Measurements from ENCODE around the gene SLC18A2. TPM values are rescaled to one million over a fixed set of nuclear protein-coding genes. Genes with fewer than 3 reads are reported as not detected.

The SLC18A2 gene
- total RNA-seq, 1 experiment from 2014 or later: not detected

DNA sequence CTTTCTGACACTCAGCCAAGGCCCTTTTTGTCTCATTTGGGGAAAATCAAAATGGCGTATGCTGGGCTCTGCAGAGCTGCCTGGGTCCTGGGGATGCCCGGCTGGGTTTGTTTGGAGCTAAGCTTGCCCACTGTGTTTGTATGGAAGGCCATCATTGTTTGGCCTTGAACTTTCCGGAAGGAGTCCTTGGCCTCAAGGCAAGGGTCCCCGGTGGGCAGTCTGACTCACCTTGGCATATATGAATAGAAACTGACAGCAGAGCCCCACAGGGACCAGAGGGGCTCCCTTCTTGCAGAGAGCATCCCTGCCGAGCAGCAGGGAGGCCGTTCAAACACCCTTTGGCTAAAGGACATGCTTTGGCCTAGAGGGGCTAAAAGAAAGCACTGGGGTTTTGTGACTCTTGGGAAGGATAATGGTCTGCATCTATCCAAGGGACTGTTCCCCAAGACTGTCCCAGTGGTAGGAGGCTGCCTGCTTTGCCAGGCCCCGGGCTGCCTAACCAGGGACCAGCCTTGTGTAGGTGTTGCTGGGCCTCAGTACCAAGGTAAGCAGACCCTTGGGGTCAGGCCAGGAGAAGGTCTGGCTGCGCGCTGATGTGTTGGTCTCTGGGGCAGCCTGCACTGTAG, 15.0 kb downstream of the SLC18A2 start:
- DNase-seq (ENCODE audit: low read depth, low spot score): no peak
- in situ Hi-C loops (cut with HindIII; ENCODE audit: low pct_unique_long_range_greater_than_20kb, low sequenced_read_pairs): no loop called here

DNA sequence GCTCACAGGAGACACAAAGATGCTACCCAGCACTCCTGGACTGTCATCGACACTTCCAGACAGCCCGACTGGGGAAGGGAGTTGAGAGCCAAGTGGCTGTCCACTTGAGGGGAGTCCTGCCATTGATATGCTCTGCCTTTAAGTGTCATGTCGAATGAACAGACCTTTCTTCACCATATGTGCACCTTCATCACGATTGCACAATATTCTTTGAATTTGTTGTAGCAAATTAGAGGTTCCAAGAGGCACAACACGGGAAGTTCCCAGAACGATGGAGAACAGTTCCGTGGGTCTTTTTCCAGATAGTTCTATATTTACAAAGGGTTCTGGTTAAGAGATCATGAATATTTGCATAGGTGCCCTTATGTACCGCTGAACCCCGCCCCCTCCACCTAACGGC, 16.0 kb downstream of the SLC18A2 start:
- no peak for DNase-seq (ENCODE audit: low read depth, low spot score)
- in situ Hi-C loops (cut with HindIII; ENCODE audit: low pct_unique_long_range_greater_than_20kb, low sequenced_read_pairs): no loop called here

DNA sequence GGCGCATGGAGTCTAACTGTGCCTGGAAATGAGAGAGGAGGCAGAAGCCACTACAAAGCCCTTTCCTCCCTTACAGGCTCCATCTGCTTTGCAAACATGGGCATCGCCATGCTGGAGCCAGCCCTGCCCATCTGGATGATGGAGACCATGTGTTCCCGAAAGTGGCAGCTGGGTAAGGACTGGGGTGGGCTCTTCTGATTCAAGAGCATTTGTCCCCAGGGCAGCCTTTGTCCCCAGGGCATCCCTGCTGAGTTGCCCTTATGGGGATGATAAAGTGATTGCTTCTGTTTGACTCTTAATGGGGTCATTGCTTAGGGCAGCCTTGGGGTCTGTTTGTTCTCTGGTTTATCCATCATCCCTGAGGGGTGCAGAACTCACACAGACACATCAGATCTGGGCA, 16.8 kb downstream of the SLC18A2 start:
- in situ Hi-C loops (cut with HindIII; ENCODE audit: low pct_unique_long_range_greater_than_20kb, low sequenced_read_pairs): no loop called here
- no peak for DNase-seq (ENCODE audit: low read depth, low spot score)

DNA sequence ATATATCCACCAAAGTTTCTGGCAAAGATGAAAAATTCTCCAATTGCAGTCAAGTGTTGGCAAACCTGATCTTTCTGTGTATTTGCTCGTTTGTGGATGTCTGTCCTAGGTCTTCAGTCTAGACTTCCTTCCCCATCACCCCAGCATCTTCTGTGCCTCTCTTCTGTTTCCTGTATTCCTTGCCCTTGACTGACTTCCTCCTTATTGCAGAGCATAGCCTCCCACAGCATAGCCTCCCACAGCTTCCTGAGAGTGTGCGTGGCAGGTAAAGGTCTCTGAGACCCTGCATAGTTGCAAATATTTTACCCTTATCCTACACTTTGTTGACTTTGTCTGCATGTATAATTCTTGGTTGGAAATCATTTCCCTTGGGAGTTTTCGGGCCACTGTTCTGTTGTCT, 18.4 kb downstream of the SLC18A2 start:
- DNase-seq (ENCODE audit: low read depth, low spot score): no peak
- in situ Hi-C loops (cut with HindIII; ENCODE audit: low pct_unique_long_range_greater_than_20kb, low sequenced_read_pairs): no loop called here

DNA sequence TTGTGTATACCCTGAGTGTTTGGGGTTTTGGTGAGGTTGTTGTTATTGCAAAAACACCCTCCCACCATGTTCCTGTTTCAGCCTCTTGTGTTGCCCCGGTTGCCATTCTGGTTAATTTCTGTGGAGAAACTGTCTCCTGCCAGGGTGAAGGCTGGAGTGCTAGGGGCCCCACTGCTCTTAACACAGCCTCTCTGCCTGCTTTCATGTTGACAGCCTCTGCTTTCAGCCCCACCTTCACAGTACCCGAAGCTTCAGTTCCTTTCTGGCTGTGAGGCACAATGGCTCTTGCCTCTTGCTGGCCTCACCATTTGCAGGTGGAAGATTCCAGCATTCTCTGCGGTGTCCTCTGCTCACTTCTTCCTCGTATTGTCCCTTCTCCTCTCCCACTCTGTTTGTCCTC, 19.2 kb downstream of the SLC18A2 start:
- in situ Hi-C loops (cut with HindIII; ENCODE audit: low pct_unique_long_range_greater_than_20kb, low sequenced_read_pairs): no loop called here
- no peak for DNase-seq (ENCODE audit: low read depth, low spot score)

DNA sequence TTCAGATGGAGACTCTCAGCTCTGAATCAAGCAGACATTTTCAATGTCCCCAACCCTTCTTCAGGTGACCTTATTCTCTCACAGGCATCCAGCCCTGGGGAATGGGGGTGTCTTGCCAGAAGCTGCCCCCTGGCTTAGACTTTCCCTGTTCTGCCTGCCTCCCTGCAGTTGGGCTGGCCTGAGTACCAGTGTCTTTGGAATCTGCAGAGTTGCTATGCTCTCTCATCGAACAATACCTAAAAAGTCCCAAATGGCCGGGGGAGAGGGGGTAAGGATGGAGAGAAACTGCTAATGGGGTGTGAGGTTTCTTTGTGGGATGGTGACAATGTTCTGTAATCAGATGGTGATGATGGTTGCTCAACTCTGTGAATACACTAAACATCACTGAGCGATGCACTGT, 20.6 kb downstream of the SLC18A2 start:
- DNase-seq (ENCODE audit: low read depth, low spot score): no peak
- in situ Hi-C loops (cut with HindIII; ENCODE audit: low pct_unique_long_range_greater_than_20kb, low sequenced_read_pairs): no loop called here

DNA sequence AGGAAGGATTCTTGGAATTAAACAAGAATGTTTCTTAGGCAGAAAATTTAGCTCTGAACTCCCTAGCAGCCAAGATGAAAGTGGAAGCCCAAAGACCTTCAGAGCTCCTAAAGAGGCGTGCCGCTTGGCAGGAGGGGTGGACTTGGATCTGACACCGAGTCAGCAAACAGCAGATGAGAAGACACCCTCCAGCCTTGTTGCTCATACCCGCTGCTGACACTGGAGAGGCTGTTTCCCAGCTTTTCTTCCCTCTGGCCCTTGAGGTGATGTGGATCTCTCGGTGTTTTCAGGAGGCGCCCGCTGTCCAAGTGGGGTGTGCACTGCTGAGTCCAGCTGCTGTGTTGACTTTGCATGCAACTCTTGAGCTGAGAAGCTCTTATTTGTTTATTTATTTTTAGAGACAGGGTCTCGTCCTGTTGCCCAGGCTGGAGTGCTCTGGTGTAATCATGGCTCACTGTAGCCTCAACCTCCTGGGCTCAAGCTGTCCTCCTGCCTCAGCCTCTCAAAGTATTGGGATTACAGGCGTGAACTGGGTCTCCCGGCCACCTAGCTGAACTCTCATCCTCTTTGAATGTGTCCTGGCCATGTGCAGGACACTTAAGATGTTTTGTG, 21.5 kb downstream of the SLC18A2 start:
- no peak for DNase-seq (ENCODE audit: low read depth, low spot score)
- in situ Hi-C loops (cut with HindIII; ENCODE audit: low pct_unique_long_range_greater_than_20kb, low sequenced_read_pairs): no loop called here

DNA sequence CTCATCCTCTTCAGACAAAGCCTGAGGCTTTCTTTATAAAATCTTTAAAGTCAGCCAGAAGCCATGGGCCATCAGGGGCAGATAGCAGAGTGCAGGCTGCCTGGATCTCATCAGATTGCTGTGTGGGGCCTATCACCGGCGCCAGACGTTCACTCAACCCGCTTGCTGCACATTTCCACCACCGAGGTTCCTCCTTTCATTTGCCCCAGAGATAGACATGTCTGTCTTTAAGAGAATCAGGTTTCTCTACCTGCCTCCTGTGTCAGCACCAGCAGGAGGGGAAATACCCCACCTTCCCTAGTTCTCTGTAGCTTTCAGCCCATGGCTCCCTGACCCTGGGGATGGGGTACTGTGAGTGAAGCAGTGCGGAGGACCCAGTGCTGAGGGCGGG, 22.0 kb downstream of the SLC18A2 start:
- DNase-seq (ENCODE audit: low read depth, low spot score): no peak
- in situ Hi-C loops (cut with HindIII; ENCODE audit: low pct_unique_long_range_greater_than_20kb, low sequenced_read_pairs): no loop called here

DNA sequence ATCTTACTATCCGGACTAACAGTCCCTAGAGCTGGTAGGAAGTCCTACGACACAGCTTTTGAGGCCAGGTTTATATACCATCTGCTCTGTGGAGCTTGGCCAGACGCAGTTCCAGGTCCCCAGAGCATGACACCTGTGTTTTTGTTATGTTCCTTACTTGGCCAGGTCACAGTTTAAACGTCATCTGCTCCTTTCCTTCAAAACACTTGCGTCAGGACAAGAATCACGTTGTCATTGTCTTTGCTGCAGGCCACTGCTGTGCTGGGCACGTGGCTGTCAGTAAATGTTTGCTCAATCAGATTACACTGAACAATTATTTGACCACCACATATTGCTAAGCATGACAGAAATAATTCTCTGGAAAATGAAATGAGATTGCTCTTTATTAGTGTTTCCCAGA, 23.9 kb downstream of the SLC18A2 start:
- DNase-seq (ENCODE audit: low read depth, low spot score): no peak
- in situ Hi-C loops (cut with HindIII; ENCODE audit: low pct_unique_long_range_greater_than_20kb, low sequenced_read_pairs): no loop called here

DNA sequence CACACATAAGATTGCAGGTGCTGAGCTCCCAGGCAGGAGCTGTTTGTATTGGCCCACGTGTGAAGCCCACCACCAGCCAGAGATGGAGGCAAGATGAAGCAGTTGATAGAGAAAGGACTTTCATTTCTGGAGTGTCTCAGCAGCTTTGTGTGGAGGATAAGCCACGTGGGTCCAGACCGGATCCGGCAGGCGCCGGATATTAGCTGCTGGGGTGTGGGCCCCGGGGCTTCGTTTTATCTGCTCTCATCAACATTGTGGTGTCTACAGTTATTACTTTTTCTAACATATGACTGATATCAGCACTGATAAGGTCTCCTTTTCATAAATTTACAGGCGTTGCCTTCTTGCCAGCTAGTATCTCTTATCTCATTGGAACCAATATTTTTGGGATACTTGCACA, 25.5 kb downstream of the SLC18A2 start:
- in situ Hi-C loops (cut with HindIII; ENCODE audit: low pct_unique_long_range_greater_than_20kb, low sequenced_read_pairs): no loop called here

DNA sequence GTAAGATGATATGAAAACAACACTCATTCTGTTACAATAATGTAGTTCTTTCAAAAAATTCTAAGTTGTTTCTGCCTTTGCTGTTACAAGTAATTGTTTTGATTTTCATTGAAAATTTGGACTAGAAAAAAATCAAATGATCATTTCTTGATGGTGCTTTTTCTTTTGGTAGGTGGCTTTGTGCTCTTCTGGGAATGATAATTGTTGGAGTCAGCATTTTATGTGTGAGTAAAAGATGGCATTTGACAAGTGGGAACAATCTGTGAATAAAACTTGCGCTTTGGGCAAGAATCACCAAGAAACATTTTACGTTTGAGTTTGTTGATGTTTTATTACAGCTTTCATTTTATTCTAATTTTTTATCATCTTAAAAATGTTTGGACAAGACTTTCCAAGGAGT, 25.9 kb downstream of the SLC18A2 start:
- in situ Hi-C loops (cut with HindIII; ENCODE audit: low pct_unique_long_range_greater_than_20kb, low sequenced_read_pairs): no loop called here

More for the DNA sequence above, 25.5 kb downstream of the SLC18A2 start:
- no peak for DNase-seq (ENCODE audit: low read depth, low spot score)

DNA sequence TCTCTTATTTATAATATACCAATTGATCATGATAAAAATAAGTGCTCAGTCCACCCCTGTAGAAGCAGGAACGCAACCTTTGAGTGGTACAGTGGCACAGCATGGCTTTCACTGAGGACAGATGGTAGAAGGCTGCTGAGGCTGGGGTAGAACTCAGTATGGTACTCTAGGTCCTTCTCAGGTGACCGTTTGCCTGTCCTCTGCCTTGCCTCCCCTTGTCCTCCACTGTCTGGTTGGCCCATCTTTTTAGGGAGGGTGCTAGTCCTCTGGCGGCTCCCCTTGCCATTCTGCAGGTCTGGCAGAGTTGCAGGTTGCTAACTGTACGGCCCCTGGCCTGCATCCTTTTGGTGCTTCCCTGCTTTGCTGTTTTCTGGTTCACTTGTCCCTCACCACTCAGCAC, 27.3 kb downstream of the SLC18A2 start:
- in situ Hi-C loops (cut with HindIII; ENCODE audit: low pct_unique_long_range_greater_than_20kb, low sequenced_read_pairs): no loop called here
- DNase-seq (ENCODE audit: low read depth, low spot score): no peak

More for the DNA sequence above, 25.9 kb downstream of the SLC18A2 start:
- DNase-seq (ENCODE audit: low read depth, low spot score): no peak

DNA sequence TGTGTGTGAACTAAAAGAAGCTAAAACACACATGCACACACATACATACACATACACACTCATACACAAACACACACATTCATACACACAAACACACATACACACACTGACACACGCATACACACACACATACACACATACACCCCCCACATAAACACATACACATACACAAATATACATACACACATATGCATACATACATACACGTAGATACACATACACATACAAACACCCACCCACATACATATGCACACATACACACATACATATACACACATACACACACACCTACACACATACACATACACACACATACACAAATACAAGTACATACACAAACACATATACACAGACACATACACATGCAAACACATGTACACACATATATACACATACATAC, 28.0 kb downstream of the SLC18A2 start:
- no peak for DNase-seq (ENCODE audit: low read depth, low spot score)
- in situ Hi-C loops (cut with HindIII; ENCODE audit: low pct_unique_long_range_greater_than_20kb, low sequenced_read_pairs): no loop called here

DNA sequence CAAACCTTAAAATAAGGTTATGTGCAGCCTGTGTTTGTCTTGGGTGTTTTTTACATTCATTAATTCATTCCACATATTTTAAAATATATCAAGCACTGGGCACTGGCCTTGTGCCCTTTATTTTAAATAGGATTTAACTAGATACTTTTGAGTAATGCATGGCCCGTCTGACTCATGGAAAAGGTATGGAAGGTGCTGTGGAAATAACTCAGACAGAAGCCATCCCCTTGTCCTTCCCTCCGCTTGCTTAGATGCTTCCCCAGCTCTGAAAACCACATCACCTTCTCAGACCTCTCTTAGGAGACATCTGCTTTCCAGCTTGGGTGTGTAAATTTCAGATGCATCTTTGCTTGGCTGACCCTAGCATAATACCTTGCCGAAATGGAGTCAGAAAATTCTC, 30.5 kb downstream of the SLC18A2 start:
- DNase-seq (ENCODE audit: low read depth, low spot score): no peak
- in situ Hi-C loops (cut with HindIII; ENCODE audit: low pct_unique_long_range_greater_than_20kb, low sequenced_read_pairs): no loop called here

DNA sequence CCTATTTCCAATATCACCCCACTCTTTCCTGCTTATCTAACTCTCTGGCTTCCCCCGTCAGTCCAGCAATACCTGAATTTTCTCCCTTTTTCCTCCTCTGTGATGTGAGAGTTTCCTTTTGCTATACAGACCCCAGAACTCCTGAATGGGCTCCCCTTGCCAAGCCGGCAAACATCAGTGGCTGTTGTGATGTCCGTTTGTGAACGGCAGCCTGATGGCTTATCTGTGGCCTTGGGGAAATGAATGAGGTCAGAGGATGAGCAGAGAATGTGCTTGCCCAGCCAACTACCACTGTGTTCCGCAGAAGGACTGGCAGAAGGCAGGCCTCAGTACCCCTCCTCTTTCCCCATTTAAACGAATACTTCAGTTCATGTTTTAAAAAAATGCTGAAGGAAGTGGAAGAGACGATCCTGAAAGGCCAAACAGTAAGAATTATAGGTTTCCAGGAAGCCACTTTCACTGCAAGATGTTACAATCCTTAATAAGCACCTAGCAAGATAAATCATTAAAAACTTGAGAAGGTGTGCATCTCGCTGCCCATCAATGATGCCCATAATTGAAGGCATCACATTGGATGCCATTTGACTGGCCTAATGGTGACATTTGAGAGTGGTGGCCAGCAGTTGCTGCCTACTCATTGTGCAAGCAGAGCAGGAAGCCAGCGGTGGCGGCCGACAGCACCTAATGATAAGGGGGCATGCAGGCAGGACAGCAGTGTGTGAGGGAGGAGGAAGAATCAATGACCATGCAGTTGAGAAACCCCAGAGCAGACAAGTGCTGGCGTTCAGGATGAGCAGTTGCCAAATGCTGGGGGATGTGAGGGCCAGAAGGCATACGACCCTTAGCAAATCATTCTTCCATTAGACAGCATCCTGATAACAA, 31.5 kb downstream of the SLC18A2 start:
- in situ Hi-C loops (cut with HindIII; ENCODE audit: low pct_unique_long_range_greater_than_20kb, low sequenced_read_pairs): no loop called here
- no peak for DNase-seq (ENCODE audit: low read depth, low spot score)

DNA sequence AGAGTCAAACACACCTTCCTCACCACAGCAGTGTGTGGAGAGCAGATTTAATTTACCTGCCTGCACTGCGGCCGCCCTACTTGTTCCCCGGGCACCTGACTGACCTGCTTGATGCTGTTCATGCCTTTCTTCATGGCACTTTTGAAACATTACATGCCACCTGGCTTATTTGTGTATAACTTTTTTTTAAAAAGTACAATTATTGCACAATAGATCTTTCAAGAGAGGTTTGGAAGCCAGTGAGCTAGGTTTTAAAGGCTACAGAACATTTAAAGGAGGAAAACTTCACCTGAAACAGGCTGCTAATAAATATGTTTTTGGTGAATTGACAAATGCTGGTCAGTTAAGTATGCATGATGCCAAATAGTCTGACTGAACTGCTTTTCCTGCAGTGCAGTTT, 33.1 kb downstream of the SLC18A2 start:
- no peak for DNase-seq (ENCODE audit: low read depth, low spot score)
- in situ Hi-C loops (cut with HindIII; ENCODE audit: low pct_unique_long_range_greater_than_20kb, low sequenced_read_pairs): no loop called here

DNA sequence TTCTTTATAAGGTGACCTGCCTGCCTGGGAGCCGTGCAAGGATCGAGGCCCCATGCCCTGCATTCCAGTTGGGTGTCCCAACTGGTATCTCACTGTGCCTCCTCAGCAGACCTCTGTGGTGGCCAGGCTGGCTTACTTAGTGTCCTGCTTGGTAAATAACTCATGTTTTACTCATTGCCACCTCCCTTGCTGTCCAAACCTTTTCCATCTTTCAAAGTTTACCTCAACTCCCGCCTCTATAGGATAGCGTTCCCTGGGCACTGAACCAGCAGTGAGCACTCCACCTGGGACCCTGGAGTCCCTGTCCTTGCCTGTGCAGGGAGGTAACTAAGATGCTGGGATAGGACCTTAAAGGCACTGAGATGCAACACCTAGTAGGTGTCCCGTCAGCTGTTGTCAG, 33.6 kb downstream of the SLC18A2 start:
- DNase-seq (ENCODE audit: low read depth, low spot score): no peak
- in situ Hi-C loops (cut with HindIII; ENCODE audit: low pct_unique_long_range_greater_than_20kb, low sequenced_read_pairs): no loop called here

DNA sequence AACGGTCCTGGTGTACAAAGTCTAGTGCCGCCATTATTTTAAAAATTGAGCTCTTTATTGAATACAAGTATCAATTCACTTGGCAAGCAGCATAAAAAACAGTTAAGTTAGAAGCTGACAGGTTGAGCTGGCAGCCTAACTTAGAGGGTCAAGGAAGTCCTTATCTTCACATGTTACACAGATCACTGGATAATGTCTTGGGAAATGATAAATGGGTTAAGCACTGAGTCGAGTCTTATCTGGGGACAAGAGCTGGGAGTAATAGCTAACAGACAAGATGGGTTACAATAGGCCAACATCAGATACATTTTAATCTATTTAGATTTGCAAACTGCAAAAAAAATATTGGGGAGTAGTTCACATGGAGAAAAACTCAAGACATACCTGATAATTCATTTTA, 34.2 kb downstream of the SLC18A2 start:
- no peak for DNase-seq (ENCODE audit: low read depth, low spot score)
- in situ Hi-C loops (cut with HindIII; ENCODE audit: low pct_unique_long_range_greater_than_20kb, low sequenced_read_pairs): no loop called here

DNA sequence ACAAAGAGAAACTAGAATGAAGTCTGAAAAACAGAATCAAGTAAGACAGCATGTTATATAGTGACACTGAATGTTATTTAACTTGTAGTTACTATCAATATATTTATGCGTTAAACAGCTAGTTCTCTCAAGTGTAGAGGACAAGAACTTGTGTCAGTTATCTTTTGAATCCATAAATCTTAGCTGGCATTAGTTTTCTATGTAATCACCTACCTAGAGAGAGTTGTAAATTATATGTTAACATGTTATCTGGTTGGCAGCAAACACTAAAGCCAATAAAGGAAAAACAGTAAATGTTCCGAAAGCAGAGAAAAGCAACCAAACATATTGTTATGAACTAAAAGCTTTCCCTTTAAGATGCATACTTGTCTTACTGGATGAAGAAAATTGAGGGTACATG, 36.8 kb downstream of the SLC18A2 start:
- in situ Hi-C loops (cut with HindIII; ENCODE audit: low pct_unique_long_range_greater_than_20kb, low sequenced_read_pairs): no loop called here
- DNase-seq (ENCODE audit: low read depth, low spot score): no peak

Measured in SK-MEL-5 (cell line).